Panc1 (cell line): Measurements from ENCODE around the gene FRMPD4.

ENCODE experiments used
- CTCF ChIP-seq: fragments of 450-650 bp; IDR thresholded peaks from 2 replicates; pipeline ENCODE4 v1.5.1; 2017; ENCODE audit warnings: mild to moderate bottlenecking
- POLR2AphosphoS5 ChIP-seq: IDR thresholded peaks from 2 replicates; pipeline ENCODE4 v1.6.1; 2012; ENCODE audit warnings: mild to moderate bottlenecking, low read depth, low read length, moderate library complexity
- REST ChIP-seq, 2 experiments: IDR thresholded peaks; 2 replicates each; pipeline ENCODE4 v1.6.1; 2011 to 2012; ENCODE audit warnings: low read depth in 2 of 2, control low read depth in 1 of 2, low read length in 1 of 2, mild to moderate bottlenecking in 1 of 2, moderate library complexity in 1 of 2; ENCODE audit not compliant: insufficient read depth in 1 of 2
- TCF7L2 ChIP-seq: IDR thresholded peaks from 2 replicates; pipeline ENCODE4 v1.6.1; 2011; ENCODE audit warnings: mild to moderate bottlenecking, low read depth, low read length, inconsistent platforms

GRCh38 chrX:12210971-12211370, 72.7 kb downstream of the FRMPD4 start:
- TF ChIP-seq CTCF: no peak
- TF ChIP-seq TCF7L2: no peak
- TF ChIP-seq REST (IDR thresholded peaks at IDR 0.05; ENCODE audit: insufficient read depth in 1 of 2, low read depth in 2 of 2, low read length in 1 of 2): no peak
- TF ChIP-seq POLR2AphosphoS5: no peak
